NCI-H1092 treated with DMSO at 0.1 percent for 48 hours (cell line): ENCODE results near the gene ATG5.
"Not testable (repeated sequence)": the region's sequence is repeated elsewhere in the genome, so short reads cannot be mapped to it uniquely, and the experiment has no call there.

Source experiments
- DNase-seq: peaks from one replicate; lab custom pipeline; 2025; lab: John Stamatoyannopoulos, UW

ATG5 gene

GRCh38 chr6:106256201-106256968 is 69.2 kb downstream of the ATG5 start:
- no peak for DNase-seq

GRCh38 chr6:106255306-106255705 is 70.3 kb downstream of the ATG5 start:
- DNase-seq: no peak

- DNase-seq: no peak
Measured at GRCh38 chr6:106254636-106255035, 70.9 kb downstream of the ATG5 start.

- no peak for DNase-seq
Measured at GRCh38 chr6:106253731-106254130, 71.8 kb downstream of the ATG5 start.

- DNase-seq: no peak
Measured at GRCh38 chr6:106253172-106253571, 72.4 kb downstream of the ATG5 start.

GRCh38 chr6:106252687-106253086 is 72.9 kb downstream of the ATG5 start:
- DNase-seq: no peak

GRCh38 chr6:106251531-106252255 is 73.9 kb downstream of the ATG5 start:
- not testable (repeated sequence) for DNase-seq

- DNase-seq: no peak
Measured at GRCh38 chr6:106250953-106251352, 74.6 kb downstream of the ATG5 start.

- DNase-seq: no peak
Measured at GRCh38 chr6:106249658-106250057, 75.9 kb downstream of the ATG5 start.

- DNase-seq: no peak
Measured at GRCh38 chr6:106247733-106248132, 77.8 kb downstream of the ATG5 start.

- no peak for DNase-seq
Measured at GRCh38 chr6:106247293-106247692, 78.3 kb downstream of the ATG5 start.

GRCh38 chr6:106244931-106245330 is 80.6 kb downstream of the ATG5 start:
- no peak for DNase-seq

- no peak for DNase-seq
Measured at GRCh38 chr6:106244521-106244920, 81.0 kb downstream of the ATG5 start.

- DNase-seq: no peak
Measured at GRCh38 chr6:106243261-106243660, 82.3 kb downstream of the ATG5 start.

- DNase-seq: no peak
Measured at GRCh38 chr6:106241498-106241897, 84.1 kb downstream of the ATG5 start.

GRCh38 chr6:106237286-106237685 is 88.3 kb downstream of the ATG5 start:
- no peak for DNase-seq

GRCh38 chr6:106229876-106230445 is 95.6 kb downstream of the ATG5 start:
- not testable (repeated sequence) for DNase-seq

- DNase-seq: no peak
Measured at GRCh38 chr6:106227612-106228507, 97.7 kb downstream of the ATG5 start.

- no peak for DNase-seq
Measured at GRCh38 chr6:106226676-106227075, 98.9 kb downstream of the ATG5 start.

GRCh38 chr6:106225581-106225980 is 100.0 kb downstream of the ATG5 start:
- DNase-seq: no peak

GRCh38 chr6:106223300-106223930 is 102.1 kb downstream of the ATG5 start:
- DNase-seq: peak; percentile 12

- DNase-seq: no peak
Measured at GRCh38 chr6:106220485-106220884, 105.1 kb downstream of the ATG5 start.
